Ramos (cell line): ENCODE results near the gene EIPR1.
"Not testable (repeated sequence)": the region's sequence is repeated elsewhere in the genome, so short reads cannot be mapped to it uniquely, and the experiment has no call there.

Experiments
- in situ Hi-C: fragments of 300-500 bp; cut with MboI; formaldehyde crosslinking; loops from one replicate; pipeline ENCODE4 v1.14.3; 2022; ENCODE audit warnings: low sequenced_read_pairs; ENCODE audit not compliant: unreplicated experiment

Gene EIPR1

DNA sequence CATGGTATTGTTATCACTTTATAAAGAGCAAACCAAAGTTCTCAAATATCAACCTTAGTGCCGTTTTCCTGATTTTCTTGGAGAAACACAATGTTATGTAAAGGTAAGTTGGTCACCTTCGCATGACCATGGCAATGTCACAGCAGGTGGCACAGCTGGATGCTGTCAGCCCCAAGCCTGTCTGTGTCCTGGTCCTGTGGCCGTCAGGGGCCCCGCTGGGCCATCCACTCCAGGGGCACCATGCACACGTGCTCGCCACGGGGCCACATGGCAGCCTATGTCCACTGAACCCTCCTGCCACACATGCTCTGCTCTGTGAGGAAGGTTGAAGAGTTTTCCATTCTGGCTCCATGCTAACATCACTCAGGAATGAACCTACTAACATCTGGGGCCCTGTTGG, 85.9 kb downstream of the EIPR1 start:
- in situ Hi-C loops = no loop called here

DNA sequence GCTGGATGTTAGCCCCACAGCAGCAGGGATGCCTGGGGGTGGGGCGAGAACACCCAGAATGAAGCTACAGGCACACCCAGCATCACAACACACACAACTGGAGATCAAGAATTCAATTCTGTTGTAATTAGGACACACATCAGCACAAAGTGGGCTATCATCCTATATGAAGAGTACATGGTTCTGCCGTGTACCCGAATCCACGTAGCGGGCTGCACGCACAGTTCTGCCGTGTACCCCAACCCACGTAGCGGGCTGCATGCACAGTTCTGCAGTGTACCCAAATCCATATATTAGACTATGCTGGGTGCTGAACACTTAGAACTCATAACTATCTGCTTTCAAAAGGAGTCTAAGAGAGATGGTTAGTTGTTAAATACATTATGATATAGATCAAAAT, 86.5 kb downstream of the EIPR1 start:
- in situ Hi-C loops = no loop called here

DNA sequence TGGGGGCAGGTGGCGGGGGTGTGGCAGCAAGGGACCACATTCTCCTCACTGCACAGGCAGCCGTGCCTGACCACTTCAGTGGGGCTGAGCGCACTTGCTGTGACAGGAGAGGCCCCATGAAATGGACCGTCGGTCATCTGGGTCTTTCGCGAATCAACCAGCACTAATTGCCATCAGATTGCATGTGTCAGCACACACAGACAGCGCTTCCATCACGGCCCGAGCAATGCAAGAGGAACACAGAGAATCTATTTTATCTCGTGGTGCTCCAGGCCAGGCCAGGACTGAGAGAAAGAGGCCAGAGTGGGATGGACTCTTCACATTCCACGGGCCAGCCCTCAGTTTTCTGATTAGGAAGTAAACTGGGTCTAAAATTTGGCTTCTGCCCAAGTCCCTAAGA, 87.0 kb downstream of the EIPR1 start:
- in situ Hi-C loops = no loop called here

DNA sequence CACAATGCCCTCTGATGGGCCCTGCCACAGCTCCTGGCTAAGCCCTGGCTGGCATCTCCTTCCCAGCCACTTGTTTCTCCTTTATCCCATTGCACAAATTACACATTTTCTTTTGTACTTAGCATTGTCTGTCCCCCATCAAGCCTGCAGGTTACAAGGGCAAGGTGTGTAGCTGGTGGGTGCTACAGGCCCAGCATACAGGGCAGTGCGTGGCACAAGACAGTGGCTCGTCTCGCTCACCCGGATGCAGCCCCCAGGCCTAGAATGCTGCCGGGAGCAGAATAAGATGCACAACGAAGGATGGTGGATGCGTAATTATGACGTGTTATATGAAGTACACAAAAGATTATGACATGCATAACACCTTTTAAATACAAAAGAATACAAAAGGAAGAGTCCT, 87.6 kb downstream of the EIPR1 start:
- in situ Hi-C loops = no loop called here

DNA sequence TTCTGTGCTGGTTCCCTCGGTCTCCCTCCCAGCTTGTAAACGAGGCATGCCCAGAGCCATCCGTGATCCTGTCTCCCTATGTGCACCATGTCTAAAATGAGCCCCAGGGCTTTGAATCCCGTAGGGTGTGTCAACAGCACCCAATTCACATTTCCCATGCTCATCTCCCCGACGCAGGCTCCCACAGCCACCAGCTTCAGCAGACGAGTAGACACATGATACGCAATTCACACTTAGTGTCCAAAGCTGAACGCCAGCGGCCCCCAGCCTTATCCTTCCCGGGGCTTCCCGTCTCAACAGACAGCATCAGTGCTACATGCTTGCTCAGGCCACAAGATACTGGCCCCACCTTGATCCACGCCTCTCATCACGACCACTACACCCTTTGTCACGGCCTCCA, 88.1 kb downstream of the EIPR1 start:
- in situ Hi-C loops = no loop called here

DNA sequence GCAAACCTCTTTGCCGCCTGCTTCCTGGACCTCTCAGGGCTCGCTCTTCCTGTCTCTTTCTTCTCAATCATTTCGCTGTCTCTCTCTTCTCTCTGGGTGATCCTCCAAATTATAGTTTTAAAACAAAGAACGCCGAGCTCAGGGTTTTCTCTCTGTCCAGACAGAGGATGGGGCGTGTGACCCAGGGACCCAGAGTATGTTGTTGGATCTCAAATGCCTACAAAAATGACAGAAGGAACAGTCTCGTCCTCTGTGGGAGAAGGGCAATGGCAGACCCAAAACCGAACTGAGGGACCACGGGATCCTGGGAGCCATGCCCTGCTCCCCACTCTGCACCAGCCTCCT, 88.5 kb downstream of the EIPR1 start:
- in situ Hi-C loops = no loop called here

DNA sequence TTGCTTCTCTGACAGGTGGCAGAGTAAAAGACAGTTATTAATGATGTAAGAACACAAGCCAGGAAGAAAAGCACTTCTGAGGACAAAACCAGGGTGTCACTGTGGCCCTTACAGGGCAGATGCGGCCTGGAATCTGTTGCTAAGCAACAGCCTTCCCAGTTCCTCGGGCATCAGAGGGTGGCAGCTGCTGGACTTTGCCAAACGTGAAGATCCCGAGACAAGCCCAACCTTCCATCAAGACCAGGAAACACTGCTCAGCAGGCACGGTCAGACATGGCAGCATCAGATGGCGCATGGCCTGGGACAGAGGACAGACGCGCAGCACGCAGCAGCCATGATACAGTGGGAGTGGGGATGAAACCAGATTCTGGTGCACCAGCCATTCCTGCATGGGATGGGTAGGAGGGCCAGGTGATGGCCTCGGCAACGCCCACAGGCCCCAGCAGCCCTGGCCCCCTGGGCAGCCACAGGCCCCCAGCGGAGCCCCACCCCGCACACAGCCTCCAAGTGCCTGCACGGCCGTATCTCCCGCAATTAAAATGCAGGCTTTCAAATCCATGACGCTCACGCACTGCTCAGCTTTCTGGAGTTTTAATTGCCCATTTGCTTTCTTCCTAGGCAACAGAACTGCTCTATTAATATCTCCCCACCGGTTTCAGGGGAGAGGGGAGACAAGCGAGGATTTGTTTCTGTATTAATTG, 89.0 kb downstream of the EIPR1 start:
- in situ Hi-C loops = no loop called here

DNA sequence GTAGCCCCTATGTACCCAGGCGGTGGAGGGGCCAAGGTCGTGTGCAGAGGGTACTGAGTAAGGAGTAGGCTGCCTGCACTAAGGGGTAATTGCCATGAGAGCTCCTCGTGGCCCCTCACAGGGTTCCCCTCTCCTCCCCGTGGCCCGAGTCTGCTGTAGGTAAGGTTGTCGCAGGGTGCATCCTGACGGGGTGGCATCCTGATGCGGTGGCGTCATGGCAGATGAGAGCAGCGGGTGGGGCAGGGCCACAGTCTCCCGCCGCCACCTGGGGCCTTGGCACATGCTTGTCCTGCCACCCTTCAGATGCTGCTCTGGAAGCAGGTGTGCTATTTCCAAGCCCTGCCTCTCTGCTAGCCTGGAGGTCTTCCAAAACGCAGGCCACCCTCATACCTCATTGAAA, 89.7 kb downstream of the EIPR1 start:
- in situ Hi-C loops = no loop called here

DNA sequence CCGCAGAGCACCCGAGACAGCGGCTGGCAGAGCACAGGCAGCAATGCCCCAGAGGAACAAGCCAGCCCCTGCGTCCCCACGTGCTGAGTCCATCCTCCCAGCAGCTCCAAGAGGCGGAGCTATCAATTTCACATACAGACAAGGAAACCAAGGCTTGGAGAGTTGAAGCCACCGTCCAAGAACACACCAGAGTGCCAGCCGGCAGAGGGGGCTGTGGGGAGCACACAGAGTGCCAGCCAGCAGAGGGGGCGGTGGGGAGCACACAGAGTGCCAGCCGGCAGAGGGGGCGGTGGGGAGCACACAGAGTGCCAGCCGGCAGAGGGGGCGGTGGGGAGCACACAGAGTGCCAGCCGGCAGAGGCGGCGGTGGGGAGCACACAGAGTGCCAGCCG, 91.0 kb downstream of the EIPR1 start:
- in situ Hi-C loops = not testable (repeated sequence)

DNA sequence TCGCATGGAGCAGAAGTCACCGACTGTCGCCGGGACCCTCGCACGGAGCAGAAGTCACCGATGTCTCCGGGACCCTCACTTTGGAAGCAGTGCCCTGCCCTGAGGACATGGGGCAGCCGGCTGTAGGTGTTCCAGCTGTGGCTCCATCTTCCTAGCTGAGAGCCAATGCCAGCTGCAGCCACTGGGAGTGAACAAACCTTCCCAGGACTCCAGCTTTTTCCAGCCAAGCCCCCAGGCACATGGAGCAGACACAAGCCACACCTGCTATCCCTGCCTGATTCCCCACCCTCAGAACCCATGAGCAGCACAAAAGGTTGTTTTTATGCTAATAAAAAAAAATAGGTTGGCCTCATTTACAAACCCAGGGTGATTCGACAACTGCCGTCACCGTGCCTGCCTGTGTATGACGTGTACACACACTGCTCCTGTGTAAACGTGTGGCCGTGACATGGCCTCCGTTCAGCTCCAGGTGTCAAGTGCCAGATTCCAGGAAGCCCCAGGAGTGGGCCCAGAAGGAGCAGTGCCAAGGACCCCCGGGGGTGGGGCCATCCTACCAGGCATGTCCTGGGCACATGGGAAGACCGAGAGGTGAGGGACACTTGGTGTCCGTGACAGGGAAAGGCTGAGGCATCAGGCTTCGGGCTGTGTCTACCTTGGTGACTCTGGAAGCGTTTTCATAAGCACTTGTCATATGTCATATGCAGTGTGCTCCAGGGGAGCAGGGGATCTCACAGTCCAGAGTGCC, 91.5 kb downstream of the EIPR1 start:
- in situ Hi-C loops = no loop called here

DNA sequence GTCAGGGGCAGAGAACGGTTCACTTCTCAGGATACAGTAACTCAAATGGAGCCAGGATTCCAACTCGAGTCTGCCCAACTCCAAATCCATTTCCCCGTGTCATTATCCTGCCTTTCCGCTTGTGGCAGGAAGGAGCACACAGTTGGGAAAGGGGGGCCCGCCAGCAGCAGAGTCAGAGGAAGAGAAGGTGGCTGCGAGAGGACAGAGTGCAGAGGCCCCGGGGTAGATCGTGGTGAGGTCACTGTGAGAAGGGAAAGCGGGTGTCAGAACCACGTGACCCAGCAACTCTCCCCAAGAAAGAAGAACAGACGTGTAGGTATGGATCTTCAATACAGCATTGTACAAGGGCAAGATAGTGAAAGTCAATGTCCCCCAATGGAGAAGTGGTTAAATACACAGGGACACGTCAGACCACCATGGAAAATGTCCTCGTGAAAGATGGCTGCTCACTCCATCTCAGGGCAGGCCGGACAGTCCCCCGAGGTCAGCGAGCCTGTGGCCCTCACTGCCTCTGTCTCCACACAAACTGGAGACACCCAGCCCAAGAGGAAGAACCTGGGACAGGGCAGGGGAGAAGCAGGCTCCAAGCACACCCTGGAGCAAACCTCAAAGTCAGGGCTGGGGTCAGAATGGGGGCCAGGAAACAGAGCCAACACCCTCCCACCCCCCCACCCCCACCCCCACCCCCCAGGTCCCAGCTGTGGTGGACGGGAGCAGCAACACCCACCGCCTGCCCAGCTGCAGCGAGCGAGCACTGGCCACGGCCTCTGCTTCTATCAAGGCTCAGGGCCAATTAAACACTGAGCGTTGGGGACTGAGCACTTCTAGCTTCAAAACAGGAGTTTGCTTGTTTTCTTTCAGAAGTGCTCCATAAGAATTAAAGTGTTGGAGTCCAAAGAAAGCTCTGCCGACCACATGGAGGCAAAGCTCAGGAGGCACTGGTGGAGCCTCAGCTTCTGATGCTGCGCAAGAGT, 92.7 kb downstream of the EIPR1 start:
- in situ Hi-C loops = no loop called here

DNA sequence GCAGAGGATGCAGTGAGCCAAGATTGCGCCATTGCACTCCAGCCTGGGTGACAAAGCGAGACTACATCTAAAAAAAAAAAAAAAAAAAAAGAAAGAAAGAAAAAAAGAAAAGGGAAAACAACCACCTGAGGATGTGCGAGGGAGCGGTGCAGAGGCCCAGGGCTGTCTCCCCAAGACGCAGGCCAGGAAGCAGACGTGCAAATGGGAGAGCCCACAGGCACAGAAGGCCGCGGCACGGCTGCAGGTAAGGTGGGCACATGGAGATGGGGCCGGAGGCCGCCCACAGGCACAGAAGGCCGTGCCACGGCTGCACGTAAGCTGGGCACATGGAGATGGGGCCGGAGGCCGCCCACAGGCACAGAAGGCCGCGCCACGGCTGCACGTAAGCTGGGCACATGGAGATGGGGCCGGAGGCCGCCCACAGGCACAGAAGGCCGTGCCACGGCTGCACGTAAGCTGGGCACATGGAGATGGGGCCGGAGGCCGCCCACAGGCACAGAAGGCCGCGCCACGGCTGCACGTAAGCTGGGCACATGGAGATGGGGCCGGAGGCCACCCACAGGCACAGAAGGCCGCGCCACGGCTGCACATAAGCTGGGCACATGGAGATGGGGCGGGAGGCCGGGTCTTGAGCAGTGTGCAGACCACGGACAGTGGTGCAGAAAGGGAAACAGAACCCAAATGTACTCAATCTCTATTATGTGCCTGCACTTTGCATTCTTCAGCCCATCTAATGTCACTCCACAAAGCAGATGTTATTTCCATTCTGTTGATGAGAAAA, 93.6 kb downstream of the EIPR1 start:
- in situ Hi-C loops = not testable (repeated sequence)

DNA sequence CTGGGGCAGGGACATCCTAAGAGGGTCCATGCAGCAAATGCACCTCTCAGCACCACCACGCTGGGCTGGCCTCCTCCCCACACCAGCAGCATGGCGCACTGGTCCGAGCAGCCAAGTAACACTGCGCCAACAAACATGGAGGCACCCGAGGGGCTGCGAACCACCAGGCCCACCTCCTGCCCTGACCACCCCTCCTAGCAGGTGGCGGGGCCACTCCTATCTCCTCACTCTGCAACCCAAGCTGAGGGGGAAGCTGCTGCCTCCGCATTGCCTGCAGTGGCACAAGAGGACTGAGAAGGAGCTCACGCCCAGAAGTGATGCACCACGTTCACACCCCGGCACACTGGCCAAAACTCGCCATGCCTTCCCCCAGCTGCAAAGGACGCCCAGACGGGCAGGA, 94.4 kb downstream of the EIPR1 start:
- in situ Hi-C loops = no loop called here

DNA sequence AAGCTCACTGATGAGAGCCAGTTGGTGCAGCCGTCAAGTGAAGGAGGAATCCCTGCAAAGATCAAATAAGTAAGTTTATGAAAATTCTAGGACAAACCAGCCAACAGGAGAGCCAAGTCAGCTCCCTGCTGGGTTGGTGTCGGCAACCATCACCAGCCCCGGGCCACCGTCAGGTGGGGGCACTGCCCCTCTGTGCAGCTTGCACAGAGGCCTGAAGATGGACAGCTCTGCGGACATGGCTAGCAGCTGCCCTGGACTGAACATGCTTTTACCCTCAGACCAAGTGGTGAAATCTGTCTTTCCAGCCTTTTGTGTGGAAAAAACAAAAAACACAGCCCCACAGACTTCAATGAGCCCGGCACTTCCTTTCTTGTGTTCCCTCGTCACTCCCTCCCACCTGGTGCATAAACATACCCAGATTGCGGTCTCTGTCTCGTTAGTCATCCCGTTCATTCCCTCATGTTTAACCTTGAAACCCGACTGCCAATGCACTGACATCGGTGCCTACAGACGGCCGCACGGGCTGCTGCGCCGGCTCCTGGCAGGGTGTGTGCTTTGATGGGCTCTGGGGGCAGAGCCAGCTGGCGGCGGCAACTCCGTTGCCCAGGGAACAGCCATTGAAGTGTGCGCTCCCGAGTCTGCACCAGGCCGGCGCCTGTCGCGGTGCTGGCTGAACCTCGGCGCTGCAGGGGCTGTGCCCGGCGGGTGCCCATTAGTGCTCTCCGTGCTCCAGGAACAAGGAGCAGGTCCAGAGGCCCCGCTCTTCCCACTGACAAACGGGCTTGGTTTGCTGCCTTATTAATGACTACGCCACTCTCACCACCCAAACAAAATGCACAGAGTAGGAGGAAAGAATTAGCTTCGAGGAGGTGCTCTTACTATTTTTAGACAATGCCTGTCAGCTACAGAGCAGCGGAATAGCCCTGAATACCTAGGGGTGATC, 95.3 kb downstream of the EIPR1 start:
- in situ Hi-C loops = no loop called here

DNA sequence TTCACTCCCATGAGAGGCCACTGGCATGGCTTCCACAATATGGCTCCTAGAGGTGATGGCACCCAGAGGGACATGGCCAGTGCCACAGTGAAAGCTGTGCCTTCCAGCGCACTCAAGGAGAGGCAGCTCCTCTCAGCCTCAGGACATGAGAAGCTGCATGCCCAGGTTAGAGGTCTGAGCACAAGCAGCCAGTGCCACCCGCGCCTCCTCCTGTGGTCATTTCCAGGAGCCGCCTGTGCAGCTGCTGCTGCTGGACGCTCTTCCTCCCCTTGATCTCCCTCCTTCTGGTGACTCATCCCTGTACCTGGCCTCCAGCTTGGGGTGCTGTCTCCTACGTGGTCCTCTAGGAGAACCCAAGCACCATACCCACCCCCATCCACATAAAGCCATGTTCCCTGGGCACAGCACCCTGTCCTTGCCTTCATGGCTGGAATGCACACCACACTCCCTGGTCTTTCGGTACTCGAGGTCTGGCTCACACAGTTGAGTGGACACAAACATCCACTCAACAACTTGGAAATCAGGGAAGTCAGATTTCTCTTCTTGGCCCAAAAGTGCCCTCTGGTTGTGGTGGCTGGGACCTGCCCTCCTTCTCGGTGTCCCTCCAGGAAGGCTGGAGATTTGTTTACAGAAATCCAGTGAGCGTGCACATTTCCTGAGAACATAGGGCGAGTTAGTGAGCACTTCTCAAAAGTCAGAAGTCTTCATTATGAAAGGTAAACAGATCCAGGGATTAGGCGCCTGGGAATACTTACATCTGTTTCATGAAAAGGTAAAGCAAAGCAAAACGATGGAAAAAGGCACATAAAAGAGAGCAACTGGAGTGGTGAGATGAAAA, 96.7 kb downstream of the EIPR1 start:
- in situ Hi-C loops = no loop called here

DNA sequence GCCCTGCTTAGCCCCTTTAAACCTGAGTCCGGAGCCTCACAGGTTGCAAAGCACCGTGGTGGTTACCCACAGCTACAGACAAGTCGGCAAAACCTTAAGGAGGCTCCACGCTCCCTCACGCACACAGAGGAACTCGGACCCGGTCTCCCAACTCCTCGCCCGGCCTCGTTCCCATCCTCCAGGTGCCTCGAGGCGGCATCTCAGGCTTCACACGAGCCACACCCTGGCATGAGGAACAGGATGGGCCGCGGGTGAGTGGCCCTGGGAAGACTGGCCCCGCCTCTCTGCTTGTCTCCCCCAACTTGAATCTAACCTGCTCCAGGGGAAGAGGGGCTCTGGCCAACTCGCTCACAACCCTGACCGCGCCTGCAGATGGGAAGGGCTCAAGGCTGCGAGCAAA, 97.4 kb downstream of the EIPR1 start:
- in situ Hi-C loops = no loop called here

DNA sequence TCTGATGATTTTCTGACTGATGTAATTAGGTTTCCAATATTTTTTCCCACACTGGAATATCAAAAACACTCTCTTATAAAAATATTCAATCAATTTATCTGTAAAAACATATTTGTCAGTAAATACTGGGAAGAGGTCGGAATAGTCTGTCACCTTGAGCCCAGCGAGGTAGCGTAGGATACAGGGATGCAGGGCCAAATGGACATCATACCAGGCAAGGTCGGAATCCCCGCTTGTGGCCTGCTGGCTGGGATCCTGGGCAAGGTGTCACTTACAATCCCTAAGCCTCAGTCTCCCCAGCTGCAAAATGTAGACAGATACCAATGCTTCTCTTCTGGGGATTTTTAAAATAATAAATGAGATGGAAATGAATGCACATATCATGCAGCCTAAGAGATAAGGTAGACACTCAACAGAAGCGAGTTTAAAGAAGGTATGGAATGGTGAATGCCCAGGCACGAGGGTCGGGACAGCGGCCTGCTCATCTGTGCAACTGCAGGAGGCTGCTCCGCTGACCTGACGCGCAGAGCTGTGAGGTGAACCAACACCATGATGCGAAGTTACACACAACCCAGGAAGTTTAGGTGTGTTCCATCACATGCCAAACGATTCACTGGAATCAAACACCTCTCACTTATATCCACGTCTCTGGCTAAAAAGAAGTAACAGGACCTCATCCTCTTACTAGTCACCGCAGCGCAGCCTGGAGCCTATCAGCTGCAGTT, 98.2 kb downstream of the EIPR1 start:
- in situ Hi-C loops = no loop called here
